Activated CD8-positive, alpha-beta memory T cell treated with anti-CD3 and anti-CD28 coated beads, Interleukin-2, amount 50 U/mL, for 24 hours (primary cell): ENCODE measurements around the gene GRID1.
"Not testable (repeated sequence)": the region's sequence is repeated elsewhere in the genome, so short reads cannot be mapped to it uniquely, and the experiment has no call there.

Source experiments
- DNase-seq: peaks from one replicate; pipeline ENCODE4 v3.0.0-alpha.2; 2020; ENCODE audit errors: extremely low read depth

Gene GRID1

DNA sequence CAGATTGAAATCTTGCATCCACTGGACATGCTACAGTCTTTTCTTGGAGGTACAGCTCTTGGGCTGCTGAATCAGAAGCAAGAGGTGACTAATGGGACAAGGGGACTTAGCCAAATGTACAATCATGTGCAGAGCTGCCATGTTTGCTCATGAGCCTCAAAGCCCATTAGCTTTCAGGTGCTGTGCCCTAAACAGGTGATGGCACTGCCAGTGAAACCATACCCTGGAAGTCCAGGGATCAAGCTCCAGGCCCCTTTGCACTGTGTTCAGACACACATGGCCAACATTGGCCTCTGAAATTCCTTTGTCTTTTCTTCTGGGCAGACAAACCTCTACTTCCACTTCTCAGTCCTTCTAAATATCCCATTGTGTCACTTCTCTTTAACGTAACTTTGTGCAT, 328.2 kb downstream of the GRID1 start:
- no peak for DNase-seq

- no peak for DNase-seq
Measured at GRCh38 chr10:86037096-86037495, 329.5 kb downstream of the GRID1 start.

DNA sequence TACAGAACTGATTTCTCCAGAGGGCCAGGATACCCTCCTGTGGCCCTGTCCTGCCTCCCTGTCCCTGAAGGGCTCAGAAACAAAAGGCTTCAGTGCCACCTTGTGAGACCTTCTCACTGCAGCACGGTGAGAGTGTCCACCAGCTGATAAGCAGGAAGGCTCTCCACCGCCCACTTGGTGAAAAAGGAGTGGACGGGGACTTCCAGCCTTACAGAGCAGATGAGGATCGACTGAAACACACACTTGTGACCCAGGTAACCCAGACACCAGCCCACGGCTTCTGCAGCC, 330.1 kb downstream of the GRID1 start:
- DNase-seq, result no peak

DNA sequence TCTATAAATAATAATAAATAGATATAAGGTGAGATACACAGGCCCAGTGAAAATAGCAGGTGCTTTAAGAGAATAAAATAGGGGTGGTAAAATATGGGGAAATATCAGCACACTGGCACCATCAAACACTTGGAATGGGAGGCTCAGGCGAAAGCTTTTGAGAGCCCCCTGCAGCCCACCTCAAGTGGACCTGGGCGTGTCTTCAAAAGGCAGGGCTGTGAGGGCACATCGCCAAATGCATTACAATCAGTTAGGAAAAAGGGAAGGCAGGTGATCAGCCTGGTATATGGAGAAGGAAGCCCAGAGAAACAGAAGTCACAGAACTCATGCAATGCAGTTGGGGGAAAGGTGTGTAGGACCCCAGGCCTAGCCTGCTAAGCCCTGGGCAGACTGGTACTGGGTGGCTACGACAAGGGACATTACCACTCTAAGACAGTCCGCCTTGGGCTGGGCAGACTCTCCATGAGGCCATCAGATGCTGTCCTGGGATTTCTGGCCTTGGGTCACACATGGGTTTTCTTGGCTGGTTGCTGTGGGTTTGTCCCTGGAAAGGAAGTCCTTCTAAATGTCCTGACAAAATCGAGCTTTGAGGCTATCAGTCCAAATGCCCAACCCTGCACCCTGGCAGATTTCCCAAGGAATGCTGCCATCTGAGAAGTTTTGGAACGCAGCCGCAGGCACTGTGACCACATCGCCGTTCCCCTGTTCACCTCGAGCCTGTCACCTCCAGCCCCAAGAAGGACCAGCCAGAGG, 330.6 kb downstream of the GRID1 start:
- DNase-seq, result no peak

DNA sequence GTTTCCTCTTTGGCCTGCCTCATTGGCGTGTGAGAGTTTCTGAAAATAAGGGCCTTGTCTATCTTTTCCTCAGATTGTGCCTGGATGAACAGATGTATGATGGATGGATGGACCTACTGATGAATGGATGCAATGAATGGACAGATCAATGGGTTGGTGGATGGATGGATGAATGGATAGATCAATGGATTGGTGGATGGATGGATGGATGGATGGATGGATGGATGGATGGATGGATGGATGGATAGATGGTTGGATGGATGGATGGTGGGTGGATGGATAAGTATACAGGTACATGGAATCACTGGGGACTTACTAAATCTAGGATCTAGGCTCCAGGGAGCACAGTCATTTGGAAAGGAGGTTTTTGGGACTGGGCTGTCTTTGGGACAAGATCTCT, 331.9 kb downstream of the GRID1 start:
- no peak for DNase-seq

DNA sequence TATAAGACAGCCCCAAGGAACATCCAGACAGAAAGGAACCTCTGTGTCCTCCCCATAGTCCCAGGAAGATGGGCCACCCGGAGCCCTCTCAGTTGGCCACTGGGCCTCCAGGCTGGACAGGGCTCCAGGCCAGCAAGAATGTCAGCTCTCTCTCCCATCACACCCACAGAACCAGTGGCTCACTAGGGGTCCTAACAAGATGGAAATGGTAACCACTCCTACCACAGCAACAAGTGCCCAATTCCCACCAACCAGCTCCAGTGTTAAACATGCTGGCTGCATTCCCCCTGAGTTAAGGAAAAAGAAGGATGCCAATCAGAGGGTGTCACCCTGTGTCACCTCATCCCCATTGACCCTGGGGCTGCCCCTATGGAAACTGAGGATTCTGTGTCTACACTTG, 333.0 kb downstream of the GRID1 start:
- DNase-seq, result no peak

GRCh38 chr10:86032087-86032486, 334.5 kb downstream of the GRID1 start:
- DNase-seq, result not testable (repeated sequence)

DNA sequence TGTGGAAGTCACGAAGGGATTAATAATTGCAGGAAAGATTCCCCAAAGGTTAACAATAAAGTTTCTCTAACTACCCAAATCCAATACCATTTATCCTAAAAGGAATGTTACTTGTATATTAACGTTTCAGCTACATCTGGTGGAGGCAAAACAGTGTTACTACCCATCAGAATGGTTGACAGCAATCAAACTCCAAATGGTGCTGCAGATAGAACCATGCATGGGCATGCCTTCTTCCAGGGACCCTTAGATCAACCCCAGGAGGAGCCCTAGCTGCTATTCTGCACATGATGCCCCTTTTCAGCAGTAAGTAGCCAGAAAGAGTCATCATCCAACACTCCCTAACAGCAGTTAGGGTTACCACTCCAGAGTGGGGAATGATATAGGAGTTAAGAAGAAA, 336.3 kb downstream of the GRID1 start:
- no peak for DNase-seq

DNA sequence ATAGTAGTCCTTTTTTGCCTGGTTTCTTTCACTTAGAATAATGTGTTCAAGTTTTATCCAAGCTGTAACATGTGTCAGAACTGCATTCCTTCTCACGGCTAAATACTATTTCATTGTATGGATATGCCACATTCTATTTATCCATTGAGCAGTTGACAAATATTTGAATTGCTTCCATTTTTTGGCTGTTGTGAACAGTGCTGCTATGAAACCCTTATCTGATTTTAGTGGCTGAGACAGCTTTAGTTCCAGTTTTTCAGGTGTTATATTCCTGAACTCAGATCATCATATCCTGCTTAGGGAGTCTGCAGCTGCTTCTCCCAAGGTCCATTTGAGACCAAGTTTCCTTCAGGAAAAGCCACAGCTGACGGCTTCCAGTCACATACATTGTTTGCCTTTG, 339.2 kb downstream of the GRID1 start:
- DNase-seq, result no peak

- DNase-seq, result no peak
Measured at GRCh38 chr10:86025509-86025908, 341.1 kb downstream of the GRID1 start.

GRCh38 chr10:86024281-86025041, 342.1 kb downstream of the GRID1 start:
- DNase-seq, result no peak

- no peak for DNase-seq
Measured at GRCh38 chr10:86023931-86024280, 342.7 kb downstream of the GRID1 start.

GRCh38 chr10:86023336-86023735, 343.3 kb downstream of the GRID1 start:
- no peak for DNase-seq

- DNase-seq, result no peak
Measured at GRCh38 chr10:86022906-86023305, 343.7 kb downstream of the GRID1 start.

GRCh38 chr10:86020134-86020533, 346.5 kb downstream of the GRID1 start:
- no peak for DNase-seq

DNA sequence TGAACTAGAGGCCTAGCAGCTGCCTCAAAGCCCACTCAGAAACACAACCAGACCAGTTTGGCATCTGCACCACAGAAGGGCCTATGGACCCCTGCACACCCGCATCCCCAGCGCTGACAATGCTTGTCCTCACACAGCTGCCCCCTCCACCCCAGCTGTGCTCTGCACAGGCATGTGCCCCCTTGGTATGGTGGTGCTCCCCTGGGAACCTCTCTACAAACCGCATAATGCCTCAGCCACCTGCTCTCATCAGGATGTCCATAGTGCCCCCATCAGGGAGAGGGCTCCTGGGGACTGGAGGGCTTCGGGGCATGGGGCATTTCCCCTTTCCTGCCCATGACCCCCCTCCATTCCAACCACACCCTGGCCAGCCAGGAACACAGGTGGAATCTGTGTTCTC, 347.5 kb downstream of the GRID1 start:
- DNase-seq, result no peak

- DNase-seq, result no peak
Measured at GRCh38 chr10:86018735-86019058, 347.9 kb downstream of the GRID1 start.

DNA sequence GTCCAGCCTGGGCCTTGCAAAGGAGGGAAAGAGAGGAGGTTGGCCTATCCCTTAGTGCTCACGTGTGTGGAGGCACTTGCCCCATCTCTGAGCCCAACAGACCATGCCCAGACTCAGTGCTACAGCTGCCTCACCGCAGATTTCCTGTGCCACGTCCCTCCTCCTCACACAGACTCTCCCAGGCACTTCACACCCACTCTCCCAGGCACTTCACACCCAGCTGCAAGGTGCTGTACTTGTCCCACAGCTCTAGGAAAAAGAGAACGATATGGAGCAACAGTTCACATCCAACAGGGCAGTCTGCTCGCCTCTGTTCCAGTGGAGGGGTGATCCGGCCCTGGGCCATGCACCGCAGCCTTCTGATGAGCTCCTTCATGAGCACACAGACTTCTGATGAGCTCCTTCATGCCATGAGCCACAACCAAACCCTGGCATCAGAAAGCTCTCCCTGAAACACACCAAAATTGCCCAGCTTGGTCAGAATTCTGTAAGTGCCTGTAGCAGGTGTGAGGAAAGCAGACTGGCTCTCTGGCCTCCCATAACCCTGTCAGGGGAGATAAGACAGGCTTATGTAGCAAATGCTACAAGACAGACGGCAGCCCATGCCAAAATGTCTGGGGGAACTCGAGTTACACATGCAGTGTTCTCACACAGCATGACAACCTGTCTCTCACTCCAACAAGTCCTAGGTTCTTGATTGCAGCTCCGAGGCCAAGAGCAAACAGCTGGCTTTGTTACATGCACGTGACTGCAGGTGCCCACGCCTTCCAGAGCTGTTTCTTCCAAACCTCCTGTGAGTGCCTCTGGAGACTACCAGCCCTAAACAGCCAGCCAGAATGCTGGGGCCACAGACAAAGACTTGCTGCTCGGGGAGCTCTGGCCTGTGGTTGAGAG, 348.5 kb downstream of the GRID1 start:
- DNase-seq, result no peak

DNA sequence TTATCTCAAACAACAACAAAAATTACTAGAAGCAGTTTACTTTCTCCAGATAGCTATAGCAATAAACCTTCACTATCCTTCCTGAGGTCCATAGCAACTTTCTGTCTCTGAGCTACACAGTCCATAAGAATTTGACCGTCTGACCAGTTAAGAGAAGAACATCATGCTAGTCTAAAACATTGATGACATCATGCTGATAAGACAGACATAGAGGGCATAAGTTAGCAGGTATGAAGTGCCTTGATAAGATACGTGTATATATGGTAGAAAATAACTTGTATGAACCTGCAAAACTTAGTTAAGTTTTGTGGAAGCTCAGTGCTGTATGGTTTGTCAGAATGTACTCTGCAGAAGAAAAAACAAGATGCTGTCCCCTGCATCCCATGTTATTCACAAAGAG, 353.0 kb downstream of the GRID1 start:
- DNase-seq, result no peak

GRCh38 chr10:86007171-86007570, 359.4 kb downstream of the GRID1 start:
- no peak for DNase-seq

DNA sequence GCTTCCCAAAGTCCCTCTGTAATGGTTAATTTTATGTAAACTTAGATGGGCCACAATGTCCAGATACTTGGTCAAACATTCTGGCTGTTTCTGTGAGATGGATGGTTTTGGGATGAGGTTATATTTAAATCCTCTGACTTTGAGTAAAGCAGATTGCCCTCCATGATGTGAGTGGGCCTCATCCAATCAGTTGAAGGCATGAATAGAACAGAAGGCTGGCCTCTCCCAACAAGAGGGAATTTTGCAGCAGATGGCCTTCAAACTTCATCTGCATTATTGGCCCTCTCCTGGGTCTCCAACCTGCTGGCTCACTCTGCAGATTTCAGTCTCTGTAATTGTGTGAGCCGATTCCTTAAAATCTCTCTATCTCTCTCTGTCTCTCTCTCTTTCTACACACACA, 362.3 kb downstream of the GRID1 start:
- DNase-seq, result no peak

- no peak for DNase-seq
Measured at GRCh38 chr10:86003201-86003621, 363.4 kb downstream of the GRID1 start.

GRCh38 chr10:86001521-86001920, 365.1 kb downstream of the GRID1 start:
- no peak for DNase-seq
